ENCODE measurements around the gene PCK2.

GRCh38 chr14:24060443-24060842 is 33.7 kb upstream of the PCK2 start:
- TF ChIP-seq ZFP3 (CRISPR knock-in tag; IDR thresholded peaks at IDR 0.05) (no peak), ZFP30 (CRISPR knock-in tag; IDR thresholded peaks at IDR 0.05) (no peak), ISL1 (CRISPR knock-in tag; IDR thresholded peaks at IDR 0.05) (no peak), OSR1 (CRISPR knock-in tag; IDR thresholded peaks at IDR 0.05) (no peak), RARB (CRISPR knock-in tag; IDR thresholded peaks at IDR 0.05) (no peak), ZNF565 (CRISPR knock-in tag; conservative IDR thresholded peaks at IDR 0.05; ENCODE audit: low read depth) (no peak), POU6F1 (CRISPR knock-in tag; IDR thresholded peaks at IDR 0.05; ENCODE audit: borderline replicate concordance, low read depth) (no peak), BACH2 (CRISPR knock-in tag; IDR thresholded peaks at IDR 0.05; ENCODE audit: borderline replicate concordance) (no peak)

Measured in SK-N-SH treated with all-trans-retinoic acid at 6 μM for 48 hours (cell line).